Activated gamma-delta T cell treated with Interleukin-2 at 50 U/mL for 16 hours (primary cell): ENCODE measurements around the gene DYNLT2B.
"Not testable (repeated sequence)": the region's sequence is repeated elsewhere in the genome, so short reads cannot be mapped to it uniquely, and the experiment has no call there.

Source experiments
- DNase-seq: peaks from one replicate; pipeline ENCODE4 v3.0.0-alpha.2; 2020

DYNLT2B gene

DNA sequence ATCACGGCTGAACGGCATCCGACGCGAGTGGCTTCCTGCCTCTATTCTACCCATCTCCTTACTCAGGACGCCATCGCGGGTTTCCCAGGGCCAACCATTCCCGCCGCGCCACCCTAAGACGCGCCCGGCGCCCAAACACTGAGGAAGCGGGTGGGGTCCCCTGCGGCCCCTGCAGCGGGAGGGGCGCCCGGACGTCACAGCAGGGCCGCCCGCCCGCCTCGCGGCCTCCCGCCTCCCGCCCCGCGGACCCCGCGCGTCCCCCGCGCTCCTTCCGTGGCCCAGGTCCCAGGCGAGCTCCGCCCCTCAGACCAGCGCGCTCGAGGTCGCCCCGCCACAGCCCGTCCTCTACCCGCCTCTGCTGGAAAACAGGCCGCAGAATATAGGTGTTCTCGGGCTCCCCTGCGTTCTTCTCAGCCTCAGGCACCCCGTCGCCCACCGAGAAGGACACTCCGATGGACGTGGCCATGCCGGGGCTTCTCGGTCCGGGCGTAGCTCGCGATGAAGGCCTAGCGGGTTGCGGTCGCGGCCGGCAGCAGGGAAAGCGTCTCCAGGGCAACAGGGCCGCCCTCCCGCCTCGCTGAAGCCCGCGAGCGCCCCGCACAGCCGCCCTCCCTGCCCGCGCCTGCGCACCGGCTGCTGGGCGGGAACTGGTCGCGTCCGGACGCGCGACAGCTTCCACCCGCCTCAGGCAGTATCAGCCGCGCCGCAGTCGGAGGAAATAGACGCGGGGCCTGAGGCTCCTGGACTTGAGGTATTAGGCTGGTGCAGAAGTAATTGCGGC, at the start of gene DYNLT2B:
TSS of gene DYNLT2B (minus strand) at position 554 of the 781 bp plus-strand sequence. CDS start at position 466, 88 bp downstream.
- DNase-seq, result peak; percentile 83

DNA sequence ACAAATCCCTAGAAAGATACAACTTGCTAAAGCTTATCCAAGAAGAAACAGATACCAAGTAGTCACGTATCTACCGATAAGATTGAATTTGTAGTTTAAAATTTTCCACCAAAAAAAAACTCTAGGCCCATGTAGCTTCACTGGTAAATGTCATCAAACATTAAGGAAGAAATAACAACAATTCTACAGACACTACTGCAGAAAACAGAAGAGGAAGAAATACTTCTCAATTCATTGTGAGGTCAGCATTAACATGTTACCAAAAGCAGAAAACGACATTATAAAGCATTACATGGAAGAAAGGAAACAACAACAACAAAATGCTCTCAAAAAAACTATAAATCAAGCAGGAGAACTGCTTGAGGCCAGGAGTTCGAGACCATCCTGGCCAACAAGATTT, 47.7 kb upstream of the DYNLT2B start:
- DNase-seq, result no peak

DNA sequence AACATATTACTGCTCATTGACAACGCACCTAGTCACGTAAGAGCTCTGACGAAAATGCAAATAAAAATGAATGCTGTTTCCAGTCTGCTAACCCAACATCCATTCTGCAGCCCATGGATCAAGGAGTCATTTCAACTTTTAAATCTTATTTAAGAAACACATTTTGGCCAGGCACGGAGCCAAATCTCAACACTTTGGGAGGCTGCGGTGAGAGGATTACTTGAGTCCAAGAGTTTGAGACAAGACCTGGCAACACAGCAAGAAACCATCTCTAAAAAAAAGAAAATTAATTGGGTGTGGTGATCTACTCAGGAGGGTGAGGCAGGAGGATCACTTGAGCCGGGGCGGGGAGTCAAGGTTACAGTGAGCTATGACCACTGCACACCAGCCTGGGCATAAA, 42.5 kb upstream of the DYNLT2B start:
- no peak for DNase-seq

DNA sequence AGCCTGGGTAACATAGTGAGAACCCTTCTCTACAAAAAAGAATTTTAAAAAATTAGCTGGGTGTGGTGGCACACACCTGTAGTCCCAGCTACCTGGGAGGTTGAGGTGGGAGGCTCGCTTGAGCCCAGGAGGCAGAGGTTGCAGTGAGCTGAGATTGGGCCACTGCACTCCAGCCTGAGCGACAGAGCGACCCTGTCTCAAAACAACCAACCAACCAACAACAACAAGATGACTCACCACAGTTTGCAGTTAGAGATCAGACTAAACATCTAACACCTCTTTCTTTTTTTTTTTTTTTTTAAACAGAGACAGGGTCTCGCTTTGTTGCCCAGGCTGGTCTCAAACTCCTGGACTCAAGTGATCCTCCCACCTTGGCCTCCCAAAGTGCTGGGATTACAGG, 40.5 kb upstream of the DYNLT2B start:
- not testable (repeated sequence) for DNase-seq

DNA sequence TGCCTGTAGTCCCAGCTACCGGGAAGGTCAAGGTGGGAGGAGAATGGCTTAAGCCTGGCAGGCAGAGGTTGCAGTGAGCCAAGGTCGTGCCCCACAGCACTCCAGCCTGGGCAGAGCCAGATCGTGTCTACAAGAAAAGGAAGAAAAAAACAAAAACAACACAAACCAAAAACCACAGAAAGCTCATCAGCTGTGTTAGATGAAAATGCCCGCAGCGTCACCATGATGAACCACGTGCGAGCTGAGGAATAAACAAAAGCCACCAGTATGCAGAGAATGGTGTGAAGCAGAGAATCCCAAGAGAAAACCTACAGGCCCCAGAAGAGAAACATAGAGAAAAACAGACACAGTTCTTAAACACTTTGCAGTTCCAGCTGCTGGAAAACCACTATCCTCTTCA, 39.9 kb upstream of the DYNLT2B start:
- DNase-seq, result peak; percentile 27

DNA sequence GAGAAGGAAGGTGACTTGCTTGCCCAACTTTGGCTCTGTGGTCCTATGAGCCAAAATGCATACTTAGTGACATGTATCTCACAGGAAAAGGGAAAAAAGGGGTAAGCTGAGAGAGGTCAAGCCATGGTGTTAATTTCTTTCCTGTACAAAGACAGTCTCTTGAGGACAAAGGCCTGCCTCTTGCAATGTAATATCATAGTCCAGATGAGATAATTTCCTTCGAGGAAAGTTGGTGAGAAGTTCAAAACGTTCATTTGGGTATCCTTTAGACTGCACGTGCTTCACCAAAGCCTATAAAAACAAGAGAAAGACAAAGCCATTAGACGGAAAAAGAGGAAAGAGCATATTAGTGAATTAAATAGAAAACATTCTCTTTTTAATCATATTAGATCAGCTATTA, 38.5 kb upstream of the DYNLT2B start:
- DNase-seq, result no peak

DNA sequence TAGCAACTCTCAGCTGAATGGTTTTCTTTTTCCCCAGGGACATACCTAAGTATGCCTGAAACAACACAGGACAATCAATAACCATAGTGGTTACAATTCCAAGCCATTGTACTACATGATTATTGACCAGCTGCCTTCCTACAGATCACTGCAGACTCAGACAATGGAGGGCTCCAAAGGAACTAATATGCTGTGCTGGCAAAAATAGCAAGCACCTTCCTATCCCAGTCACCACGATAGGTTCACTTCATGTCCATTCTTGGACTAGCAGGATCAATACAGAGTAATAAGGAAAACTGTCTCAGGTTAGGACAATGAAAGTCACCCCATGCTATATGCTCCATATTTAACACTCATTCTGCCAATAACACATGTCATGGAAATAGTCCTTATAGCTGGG, 37.6 kb upstream of the DYNLT2B start:
- no peak for DNase-seq

DNA sequence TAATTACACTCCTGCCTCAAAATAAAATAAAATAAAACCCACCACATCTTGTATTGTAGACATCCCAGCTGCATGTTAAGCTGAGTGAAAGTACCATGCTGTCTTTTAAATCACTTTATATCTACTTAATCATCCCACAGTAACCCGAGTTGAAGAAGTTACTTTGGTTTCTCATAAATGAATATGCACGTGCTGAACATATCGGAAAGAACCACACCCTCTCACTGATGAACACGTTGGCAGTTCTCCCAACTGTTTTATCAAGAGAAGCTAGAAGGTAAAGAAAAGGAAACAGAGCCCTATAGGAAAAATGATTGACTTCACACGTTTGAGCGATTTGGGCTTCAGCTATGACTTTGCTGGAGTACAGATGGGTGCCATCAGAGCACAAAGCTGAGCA, 36.1 kb upstream of the DYNLT2B start:
- DNase-seq, result no peak

DNA sequence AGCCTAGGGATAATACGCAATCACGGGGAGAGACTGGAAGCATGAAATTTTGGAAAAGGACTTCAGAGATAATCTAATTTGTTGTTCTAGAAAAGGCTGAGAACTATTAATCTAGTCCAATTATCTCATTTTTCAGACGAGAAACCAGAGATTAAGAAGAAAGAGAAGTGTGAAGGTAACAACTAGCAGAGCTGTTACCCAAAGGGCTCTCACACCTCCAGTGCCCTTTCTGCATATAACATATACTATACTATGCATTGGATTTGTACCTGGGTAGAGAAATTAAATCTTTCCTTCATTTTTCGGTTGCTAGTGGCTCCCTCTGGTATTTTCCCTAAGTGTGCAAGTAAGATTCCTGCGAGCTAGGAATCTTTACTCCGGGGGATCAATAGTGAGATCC, 33.5 kb upstream of the DYNLT2B start:
- no peak for DNase-seq

DNA sequence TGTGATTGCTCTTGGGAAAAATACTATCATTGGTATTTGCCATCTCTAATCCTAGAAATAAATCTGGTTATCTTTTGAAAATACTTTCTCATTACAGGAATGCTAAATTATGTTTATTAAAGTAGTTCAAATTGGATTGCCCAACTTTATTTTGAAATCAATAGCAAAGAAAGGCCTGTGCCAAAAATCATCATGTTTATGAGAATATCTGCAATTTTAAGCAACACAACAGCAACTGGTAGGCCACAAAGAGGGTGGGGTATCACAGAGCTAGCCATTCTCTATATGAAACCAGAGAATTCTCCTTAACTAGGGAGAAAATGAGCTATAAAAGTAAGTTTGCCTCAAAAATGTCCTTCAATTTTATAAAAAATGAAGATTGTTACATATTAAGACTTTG, 32.0 kb upstream of the DYNLT2B start:
- no peak for DNase-seq

DNA sequence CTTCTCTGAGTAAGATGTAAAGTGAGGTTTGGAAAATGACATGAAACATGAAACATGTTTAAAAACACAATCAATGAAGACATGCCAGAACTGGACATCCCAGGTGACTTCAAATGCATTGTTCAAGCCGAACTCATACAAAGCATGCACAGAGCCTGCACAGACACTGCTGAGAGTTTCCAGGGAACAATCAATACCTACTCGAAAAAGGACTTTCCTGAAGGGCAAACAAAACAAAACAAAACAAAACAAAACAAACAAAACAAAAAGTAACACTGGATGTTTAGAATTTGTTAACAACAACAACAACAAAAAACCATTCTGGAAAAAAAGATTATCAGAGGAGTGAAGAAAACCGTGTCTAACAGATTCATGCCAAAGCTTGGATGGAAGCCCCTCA, 30.7 kb upstream of the DYNLT2B start:
- no peak for DNase-seq

DNA sequence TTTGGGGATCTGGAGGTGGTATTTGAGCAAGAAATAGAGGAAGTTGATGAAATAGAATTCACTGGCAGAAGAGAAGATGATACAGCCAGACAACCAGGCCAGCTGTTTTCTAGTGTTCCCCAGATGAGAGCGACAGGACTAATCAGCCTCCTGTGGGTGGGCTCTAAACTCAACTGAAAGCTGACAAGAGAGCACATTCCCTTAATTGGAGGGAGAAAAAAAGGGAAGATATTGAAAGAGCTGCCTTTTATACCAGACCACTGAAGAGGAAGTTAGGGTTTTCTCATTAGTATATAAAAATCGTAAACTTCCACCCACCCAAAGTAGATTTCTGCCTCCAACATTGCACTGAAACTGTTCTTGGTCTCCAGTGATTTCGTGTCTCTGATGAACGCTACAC, 26.6 kb upstream of the DYNLT2B start:
- DNase-seq, result no peak

DNA sequence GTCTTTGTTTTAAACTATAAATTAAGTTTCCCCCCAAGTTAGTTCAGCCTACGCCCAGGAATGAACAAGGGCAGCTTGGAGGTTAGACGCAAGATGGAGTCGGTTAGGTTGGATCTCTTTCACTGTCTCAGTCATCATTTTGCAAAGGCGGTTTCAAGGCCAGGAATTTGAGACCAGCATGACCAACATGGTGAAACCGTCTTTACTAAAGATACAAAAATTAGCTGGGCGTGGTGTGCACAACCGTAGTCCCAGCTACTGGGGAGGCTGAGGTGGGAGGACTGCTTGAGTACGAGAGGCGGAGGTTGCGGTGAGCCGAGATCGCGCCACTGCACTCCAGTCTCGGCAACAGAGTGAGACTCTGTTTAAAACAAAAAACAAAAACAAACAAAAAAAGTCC, 25.9 kb upstream of the DYNLT2B start:
- DNase-seq, result not testable (repeated sequence)

DNA sequence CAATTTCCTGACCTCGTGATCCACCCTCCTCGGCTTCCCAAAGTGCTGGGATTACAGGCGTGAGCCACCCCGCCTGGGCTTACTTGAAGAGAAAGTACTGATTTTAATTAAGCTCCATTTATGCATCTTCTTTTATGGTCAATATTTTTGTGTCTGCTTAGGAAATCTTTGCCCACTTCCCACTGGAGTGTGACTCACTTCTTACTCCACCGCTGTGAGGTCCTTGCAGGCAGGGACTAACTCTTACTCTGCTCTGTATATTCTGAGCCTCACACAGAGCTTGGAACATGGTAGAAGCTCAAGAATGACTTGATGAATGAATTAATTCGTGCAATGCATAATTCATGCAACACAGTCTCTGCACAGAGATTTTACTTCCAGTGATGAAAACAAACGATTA, 23.1 kb upstream of the DYNLT2B start:
- DNase-seq, result no peak

DNA sequence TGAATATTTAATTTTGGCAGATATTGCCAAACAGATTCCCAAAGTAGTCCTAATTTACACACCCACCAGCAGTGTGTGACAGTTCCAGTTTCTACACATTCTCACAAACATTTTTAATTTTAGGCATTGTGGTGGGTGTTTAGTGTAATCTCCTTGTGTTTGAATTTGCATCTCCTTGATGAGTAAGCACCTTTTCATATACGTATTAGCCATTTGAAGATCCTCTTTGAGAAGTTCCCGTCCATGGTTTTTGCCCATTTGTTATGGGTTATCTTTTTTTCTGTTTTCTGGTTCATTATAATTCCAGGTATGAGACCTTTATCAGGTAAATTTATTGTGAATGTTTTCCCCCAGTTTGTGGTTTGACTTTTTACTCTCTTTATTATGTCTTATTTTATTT, 22.4 kb upstream of the DYNLT2B start:
- no peak for DNase-seq

DNA sequence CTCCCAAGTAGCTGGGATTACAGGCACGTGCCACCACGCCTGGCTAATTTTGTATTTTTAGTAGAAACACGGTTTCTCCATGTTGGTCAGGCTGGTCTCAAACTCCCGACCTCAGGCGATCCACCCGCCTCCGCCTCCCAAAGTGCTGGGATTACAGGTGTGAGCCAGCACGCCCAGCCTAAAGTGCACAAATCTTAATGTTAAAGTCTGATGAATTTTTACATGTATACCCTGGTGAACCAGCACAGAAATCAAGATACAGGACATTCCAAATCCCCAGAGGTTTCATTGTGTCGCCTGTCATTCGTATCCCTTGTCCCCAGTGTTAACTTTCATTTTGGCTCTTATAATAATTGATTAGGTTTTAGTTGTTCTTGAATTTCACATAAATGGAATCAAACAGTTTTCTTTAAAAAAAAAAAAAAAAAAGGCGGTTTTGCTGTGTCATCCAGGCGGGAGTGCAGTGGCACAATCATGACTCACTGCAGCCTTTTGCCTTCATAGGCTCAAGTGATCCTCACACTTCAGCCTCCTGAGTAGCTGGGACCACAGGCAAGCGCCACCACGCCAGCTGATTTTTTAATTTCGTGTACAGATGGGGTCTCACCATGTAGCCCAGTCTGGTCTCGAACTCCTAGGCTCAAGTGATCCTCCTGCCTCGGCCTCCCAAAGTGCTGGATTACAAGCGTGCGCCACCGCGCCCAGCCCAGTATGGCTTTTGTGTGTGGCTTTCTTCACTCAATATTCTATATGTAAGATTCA, 21.6 kb upstream of the DYNLT2B start:
- no peak for DNase-seq

DNA sequence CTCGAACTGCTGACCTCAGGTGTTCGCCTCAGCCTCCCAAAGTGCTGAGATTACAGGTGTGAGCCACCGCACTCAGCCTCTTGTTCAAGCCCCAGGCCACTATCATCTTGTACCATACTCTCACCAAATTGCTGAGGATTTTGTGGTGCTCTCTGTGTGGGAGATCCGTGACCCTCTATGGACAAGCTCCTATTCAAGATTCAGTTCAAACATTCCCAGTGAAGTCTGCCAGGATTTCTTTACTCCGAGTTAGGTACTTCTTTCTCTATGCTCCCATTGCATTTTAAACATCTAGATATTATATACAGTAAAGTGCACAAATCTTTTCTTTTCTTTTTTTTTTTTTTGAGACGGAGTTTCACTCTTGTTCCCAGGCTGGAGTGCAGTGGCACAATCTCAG, 21.0 kb upstream of the DYNLT2B start:
- no peak for DNase-seq

DNA sequence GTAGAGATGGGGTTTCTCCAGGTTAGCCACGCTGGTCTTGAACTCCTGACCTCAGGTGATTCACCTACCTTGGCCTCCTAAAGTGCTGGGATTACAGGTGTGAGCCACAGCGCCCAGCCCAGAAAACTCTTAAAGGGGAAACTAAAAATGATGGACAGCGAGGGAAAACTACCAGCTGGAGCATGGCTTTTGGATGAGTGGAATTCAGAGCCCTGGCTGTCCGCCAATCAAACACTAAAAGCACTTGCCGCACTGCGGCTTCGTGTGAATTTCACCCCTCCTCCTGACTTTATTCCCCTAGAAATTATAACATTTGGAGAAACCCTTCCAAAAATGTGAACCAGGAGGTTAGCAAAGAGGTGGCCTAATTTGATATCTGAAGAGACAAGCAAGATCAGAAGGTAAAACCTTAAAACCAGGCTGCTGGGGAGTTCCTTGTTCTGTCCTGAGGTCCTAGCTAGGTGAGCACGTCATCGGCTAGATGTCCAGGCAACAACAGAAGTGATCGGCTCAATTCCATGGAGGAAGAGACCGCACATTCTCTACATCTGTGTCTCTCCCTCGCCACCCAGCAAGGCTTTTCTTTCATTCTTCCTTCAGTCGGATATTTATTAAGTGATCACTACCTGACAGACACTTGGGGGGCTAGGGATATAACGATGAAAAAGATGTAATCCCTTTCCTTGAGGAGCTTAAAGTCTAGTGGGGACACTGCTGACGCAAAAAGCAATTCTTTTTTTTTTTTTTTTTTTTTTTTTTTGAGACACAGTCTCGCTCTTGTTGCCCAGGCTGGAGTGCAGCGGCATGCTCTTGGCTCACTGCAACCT, 18.5 kb upstream of the DYNLT2B start:
- DNase-seq, result no peak

DNA sequence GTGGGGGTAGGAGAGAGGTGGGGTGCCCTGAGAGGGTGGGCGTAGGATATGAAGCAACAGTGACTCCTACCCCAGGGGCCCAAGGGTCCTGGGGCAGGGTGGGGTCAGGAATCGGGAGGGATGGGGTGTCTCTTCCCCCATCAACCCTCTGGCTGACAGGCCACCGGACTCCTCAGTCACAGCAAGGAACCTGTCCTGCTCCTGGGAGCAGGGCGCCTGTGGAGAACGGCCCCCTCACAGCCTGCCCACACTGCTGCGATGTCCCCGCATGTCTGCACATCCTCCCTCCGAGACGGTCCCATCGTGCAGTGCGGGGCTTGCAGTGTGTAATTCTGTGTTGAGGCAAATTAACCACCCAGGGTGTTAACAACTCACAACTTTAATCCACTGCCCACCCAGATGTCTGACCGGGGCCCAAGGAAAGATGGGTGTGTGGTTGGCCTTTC, 17.5 kb upstream of the DYNLT2B start:
- no peak for DNase-seq

DNA sequence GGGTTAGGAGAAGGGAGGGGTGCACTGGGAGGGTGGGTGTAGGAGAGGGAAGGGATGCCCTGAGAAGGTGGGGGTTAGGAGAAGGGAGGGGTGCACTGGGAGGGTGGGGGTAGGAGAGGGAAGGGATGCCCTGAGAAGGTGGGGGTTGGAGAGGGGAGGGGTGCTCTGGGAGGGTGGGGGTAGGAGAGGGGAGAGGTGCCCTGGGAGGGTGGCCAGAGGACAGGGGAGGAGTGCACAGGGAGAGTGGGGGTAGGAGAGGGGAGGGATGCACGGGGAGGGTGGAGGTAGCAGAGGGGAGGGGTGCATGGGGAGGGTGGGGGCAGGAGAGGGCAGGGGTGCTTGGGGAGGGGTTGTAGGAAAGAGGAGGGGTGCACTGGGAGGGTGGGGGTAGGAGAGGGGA, 16.9 kb upstream of the DYNLT2B start:
- DNase-seq, result no peak

DNA sequence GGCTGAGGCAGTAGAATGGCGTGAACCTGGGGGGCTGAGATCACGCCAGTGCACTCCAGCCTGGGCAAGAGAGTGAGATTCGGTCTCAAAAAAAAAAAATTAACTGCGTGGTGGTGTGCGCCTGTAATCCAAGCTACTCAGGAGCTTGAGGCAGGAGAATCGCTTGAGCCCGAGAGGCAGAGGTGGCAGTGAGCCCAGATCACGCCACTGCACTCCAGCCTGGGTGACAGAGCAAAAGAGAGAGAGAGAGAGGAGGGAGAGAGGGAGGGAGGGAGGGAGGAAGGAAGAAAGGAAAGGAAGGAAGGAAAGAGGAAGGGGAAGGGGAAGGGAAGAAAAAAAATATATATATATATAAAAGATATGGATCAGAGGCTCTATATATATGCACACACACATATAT, 14.1 kb upstream of the DYNLT2B start:
- no peak for DNase-seq

DNA sequence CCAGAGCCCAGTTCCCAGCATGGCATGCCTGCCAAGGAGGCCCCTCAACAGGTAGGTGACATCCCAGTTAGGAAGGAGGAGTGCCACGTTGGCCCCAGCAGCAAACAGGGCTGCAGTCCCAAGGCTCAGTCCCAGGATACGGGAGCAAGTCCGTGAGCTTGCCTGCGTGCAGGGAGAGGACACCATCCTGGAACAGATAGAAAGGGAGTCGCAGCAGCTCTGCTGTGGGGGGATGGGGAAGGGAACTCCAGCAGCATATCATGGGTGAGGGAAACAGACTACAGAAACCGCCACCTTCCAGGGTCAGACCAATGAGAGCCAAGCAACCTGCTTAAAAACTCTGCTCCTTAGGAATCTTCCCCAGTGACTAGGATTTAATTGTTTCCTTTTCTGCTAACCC, 9.4 kb upstream of the DYNLT2B start:
- DNase-seq, result no peak

DNA sequence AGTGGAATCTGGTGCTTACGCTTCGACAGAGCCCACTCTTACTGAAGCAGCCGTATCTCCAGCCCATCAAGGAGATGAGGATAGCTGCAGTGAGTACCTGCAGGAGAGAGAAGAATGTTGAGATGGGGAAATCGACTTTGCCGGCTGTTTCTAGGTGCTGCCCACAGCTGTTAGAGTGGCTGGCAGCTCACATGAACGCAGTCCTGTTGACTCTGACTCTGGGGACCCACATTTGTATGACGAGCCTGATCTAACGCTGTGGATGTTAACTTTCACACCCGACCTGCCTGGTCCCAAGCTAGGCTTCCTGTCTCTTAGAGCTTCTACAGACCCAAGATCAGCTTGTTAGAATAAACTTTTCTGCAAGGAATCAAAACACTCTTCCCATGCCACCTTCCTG, 8.9 kb upstream of the DYNLT2B start:
- no peak for DNase-seq

DNA sequence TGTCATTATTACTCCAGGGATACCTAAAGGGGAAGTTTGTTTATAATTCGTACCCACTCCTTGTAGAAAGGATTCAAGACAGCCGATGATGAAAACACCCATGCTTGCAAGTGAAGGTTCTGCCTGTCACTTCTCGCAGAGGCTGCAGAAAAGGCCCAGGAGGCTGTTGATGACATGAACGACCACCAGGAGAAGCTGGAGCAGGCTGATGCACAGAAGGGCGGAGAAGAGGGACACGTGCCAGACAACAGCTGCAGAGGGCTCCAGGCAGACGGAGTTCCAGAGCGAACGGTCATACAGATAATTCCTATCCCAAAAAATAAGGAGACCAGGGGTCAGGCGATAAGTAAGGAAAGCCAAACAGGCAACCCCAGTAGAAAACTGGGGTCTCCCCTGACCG, 5.7 kb upstream of the DYNLT2B start:
- no peak for DNase-seq
